Neuron (in vitro differentiated cells): ENCODE measurements around the gene OR2S2.
"Not testable (repeated sequence)": the region's sequence is repeated elsewhere in the genome, so short reads cannot be mapped to it uniquely, and the experiment has no call there.

Experiments used
- H2AFZ ChIP-seq: one replicate; pipeline ENCODE4 v1.6.1; 2013; ENCODE audit warnings: low read depth, mild to moderate bottlenecking, inconsistent platforms, low read length, moderate library complexity
- H3K27me3 ChIP-seq: one replicate; pipeline ENCODE4 v1.6.1; 2013; ENCODE audit warnings: low read length; ENCODE audit not compliant: insufficient read depth
- H3K36me3 ChIP-seq: one replicate; pipeline ENCODE4 v1.6.1; 2013; ENCODE audit warnings: low read length; ENCODE audit not compliant: insufficient read depth
- H3K4me1 ChIP-seq: one replicate; pipeline ENCODE4 v1.6.1; 2013; ENCODE audit warnings: low read length; ENCODE audit not compliant: insufficient read depth
- H3K4me3 ChIP-seq: 2 replicates; pipeline ENCODE4 v1.5.1; 2013; ENCODE audit warnings: mild to moderate bottlenecking, low read length, moderate library complexity
- H3K9me3 ChIP-seq: one replicate; pipeline ENCODE4 v1.6.1; 2013; ENCODE audit warnings: low read length

Gene OR2S2

GRCh38 chr9:35958104-35958837, at the start of gene OR2S2:
Gene OR2S2, minus strand, starts transcription at chr9:35958154. Its CDS starts 56 bp downstream, at chr9:35958098.
- H3K36me3 ChIP-seq, result no peaks in the 10 kb centered on the region
- no peaks in the 10 kb centered on the region for H3K9me3 ChIP-seq
- H2AFZ ChIP-seq, result no peak within 1 kb of the TSS
- no peaks in the 10 kb centered on the region for H3K4me1 ChIP-seq
- H3K27me3 ChIP-seq, result peaks cover 29% of the 10 kb centered on the region
- no peak within 1 kb of the TSS for H3K4me3 ChIP-seq

- Histone ChIP-seq H3K9me3 (no peaks in the 10 kb centered on the region), H3K36me3 (no peaks in the 10 kb centered on the region), H3K4me1 (no peaks in the 10 kb centered on the region), H3K27me3 (peaks cover 14% of the 10 kb centered on the region), H2AFZ (no peak overlapping the region), H3K4me3 (no peak overlapping the region)
These were observed 49.4 kb upstream of the OR2S2 start for GRCh38 chr9:36007316-36007708.

GRCh38 chr9:36006549-36007315, 48.8 kb upstream of the OR2S2 start:
- Histone ChIP-seq H3K4me1 (no peaks in the 10 kb centered on the region), H3K27me3 (peaks cover 11% of the 10 kb centered on the region), H3K4me3 (no peak overlapping the region), H2AFZ (no peak overlapping the region), H3K36me3 (no peaks in the 10 kb centered on the region), H3K9me3 (no peaks in the 10 kb centered on the region)

- Histone ChIP-seq H3K9me3 (no peaks in the 10 kb centered on the region), H3K27me3 (peaks cover 7% of the 10 kb centered on the region), H3K4me3 (no peak overlapping the region), H3K4me1 (no peaks in the 10 kb centered on the region), H3K36me3 (no peaks in the 10 kb centered on the region), H2AFZ (no peak overlapping the region)
These were observed 47.9 kb upstream of the OR2S2 start for GRCh38 chr9:36005891-36006290.

- peaks cover 3% of the 10 kb centered on the region for H3K9me3 ChIP-seq
- H2AFZ ChIP-seq, result no peak overlapping the region
- H3K27me3 ChIP-seq, result peaks cover 9% of the 10 kb centered on the region
- H3K4me1 ChIP-seq, result no peaks in the 10 kb centered on the region
- no peak overlapping the region for H3K4me3 ChIP-seq
- H3K36me3 ChIP-seq, result no peaks in the 10 kb centered on the region
These were observed 40.4 kb upstream of the OR2S2 start for GRCh38 chr9:35998333-35998732.

- not testable (repeated sequence) for H3K9me3 ChIP-seq, H3K4me1 ChIP-seq, H3K36me3 ChIP-seq, H2AFZ ChIP-seq, H3K27me3 ChIP-seq, H3K4me3 ChIP-seq
These were observed 39.1 kb upstream of the OR2S2 start for GRCh38 chr9:35997016-35997415.

GRCh38 chr9:35996358-35996970, 38.5 kb upstream of the OR2S2 start:
- Histone ChIP-seq H3K4me3 (no peak overlapping the region), H3K27me3 (peaks cover 9% of the 10 kb centered on the region), H3K9me3 (peaks cover 3% of the 10 kb centered on the region), H3K4me1 (no peaks in the 10 kb centered on the region), H2AFZ (no peak overlapping the region), H3K36me3 (no peaks in the 10 kb centered on the region)

GRCh38 chr9:35994959-35995358, 37.0 kb upstream of the OR2S2 start:
- Histone ChIP-seq H3K36me3 (no peaks in the 10 kb centered on the region), H3K4me3 (no peak overlapping the region), H2AFZ (no peak overlapping the region), H3K9me3 (peaks cover 3% of the 10 kb centered on the region), H3K27me3 (peaks cover 9% of the 10 kb centered on the region), H3K4me1 (no peaks in the 10 kb centered on the region)

- Histone ChIP-seq H3K9me3 (peaks cover 3% of the 10 kb centered on the region), H3K4me3 (no peak overlapping the region), H3K4me1 (no peaks in the 10 kb centered on the region), H2AFZ (no peak overlapping the region), H3K27me3 (peaks cover 5% of the 10 kb centered on the region), H3K36me3 (no peaks in the 10 kb centered on the region)
These were observed 36.2 kb upstream of the OR2S2 start for GRCh38 chr9:35993976-35994720.

- not testable (repeated sequence) for H2AFZ ChIP-seq, H3K36me3 ChIP-seq, H3K4me3 ChIP-seq, H3K4me1 ChIP-seq, H3K9me3 ChIP-seq, H3K27me3 ChIP-seq
These were observed 35.2 kb upstream of the OR2S2 start for GRCh38 chr9:35993136-35993535.

- no peak overlapping the region for H3K4me3 ChIP-seq
- H3K27me3 ChIP-seq, result peaks cover 5% of the 10 kb centered on the region
- no peaks in the 10 kb centered on the region for H3K9me3 ChIP-seq
- no peak overlapping the region for H2AFZ ChIP-seq
- H3K36me3 ChIP-seq, result no peaks in the 10 kb centered on the region
- H3K4me1 ChIP-seq, result no peaks in the 10 kb centered on the region
These were observed 32.2 kb upstream of the OR2S2 start for GRCh38 chr9:35990155-35990554.

- Histone ChIP-seq H3K27me3 (peaks cover 2% of the 10 kb centered on the region), H3K4me1 (no peaks in the 10 kb centered on the region), H2AFZ (no peak overlapping the region)
These were observed 26.1 kb upstream of the OR2S2 start for GRCh38 chr9:35984021-35984420.

GRCh38 chr9:35981699-35982098, 23.7 kb upstream of the OR2S2 start:
- Histone ChIP-seq H3K4me3 (no peak overlapping the region), H3K9me3 (no peaks in the 10 kb centered on the region), H3K27me3 (peaks cover 2% of the 10 kb centered on the region), H2AFZ (no peak overlapping the region), H3K36me3 (no peaks in the 10 kb centered on the region), H3K4me1 (no peaks in the 10 kb centered on the region)

More at GRCh38 chr9:35984021-35984420, 26.1 kb upstream of the OR2S2 start:
- no peak overlapping the region for H3K4me3 ChIP-seq
- no peaks in the 10 kb centered on the region for H3K36me3 ChIP-seq
- H3K9me3 ChIP-seq, result no peaks in the 10 kb centered on the region
